Fibroblast of skin of scalp (primary cell): Measurements from ENCODE around the gene KIF1B. TPM values are rescaled to one million over a fixed set of nuclear protein-coding genes. Genes with fewer than 3 reads are reported as not detected.

Experiments used
- DNase-seq: peaks from one replicate; pipeline ENCODE4 v3.0.0-alpha.2; 2013
- polyA plus RNA-seq, 2 experiments: library from polyadenylated mRNA; unstranded; fragments of 120-200 nt; gene quantifications; one replicate each; pipeline ENCODE4 v1.2.1, GENCODE V29; 2013; ENCODE audit not compliant: insufficient read length in 2 of 2

The KIF1B gene, protein sequence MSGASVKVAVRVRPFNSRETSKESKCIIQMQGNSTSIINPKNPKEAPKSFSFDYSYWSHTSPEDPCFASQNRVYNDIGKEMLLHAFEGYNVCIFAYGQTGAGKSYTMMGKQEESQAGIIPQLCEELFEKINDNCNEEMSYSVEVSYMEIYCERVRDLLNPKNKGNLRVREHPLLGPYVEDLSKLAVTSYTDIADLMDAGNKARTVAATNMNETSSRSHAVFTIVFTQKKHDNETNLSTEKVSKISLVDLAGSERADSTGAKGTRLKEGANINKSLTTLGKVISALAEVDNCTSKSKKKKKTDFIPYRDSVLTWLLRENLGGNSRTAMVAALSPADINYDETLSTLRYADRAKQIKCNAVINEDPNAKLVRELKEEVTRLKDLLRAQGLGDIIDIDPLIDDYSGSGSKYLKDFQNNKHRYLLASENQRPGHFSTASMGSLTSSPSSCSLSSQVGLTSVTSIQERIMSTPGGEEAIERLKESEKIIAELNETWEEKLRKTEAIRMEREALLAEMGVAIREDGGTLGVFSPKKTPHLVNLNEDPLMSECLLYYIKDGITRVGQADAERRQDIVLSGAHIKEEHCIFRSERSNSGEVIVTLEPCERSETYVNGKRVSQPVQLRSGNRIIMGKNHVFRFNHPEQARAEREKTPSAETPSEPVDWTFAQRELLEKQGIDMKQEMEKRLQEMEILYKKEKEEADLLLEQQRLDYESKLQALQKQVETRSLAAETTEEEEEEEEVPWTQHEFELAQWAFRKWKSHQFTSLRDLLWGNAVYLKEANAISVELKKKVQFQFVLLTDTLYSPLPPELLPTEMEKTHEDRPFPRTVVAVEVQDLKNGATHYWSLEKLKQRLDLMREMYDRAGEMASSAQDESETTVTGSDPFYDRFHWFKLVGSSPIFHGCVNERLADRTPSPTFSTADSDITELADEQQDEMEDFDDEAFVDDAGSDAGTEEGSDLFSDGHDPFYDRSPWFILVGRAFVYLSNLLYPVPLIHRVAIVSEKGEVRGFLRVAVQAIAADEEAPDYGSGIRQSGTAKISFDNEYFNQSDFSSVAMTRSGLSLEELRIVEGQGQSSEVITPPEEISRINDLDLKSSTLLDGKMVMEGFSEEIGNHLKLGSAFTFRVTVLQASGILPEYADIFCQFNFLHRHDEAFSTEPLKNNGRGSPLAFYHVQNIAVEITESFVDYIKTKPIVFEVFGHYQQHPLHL (N-terminal part only)
- polyA plus RNA-seq (2013, experiment 1 of 2; ENCODE audit: insufficient read length): 32.0 TPM
- polyA plus RNA-seq (2013, experiment 2 of 2; ENCODE audit: insufficient read length): 37.7 TPM

DNA sequence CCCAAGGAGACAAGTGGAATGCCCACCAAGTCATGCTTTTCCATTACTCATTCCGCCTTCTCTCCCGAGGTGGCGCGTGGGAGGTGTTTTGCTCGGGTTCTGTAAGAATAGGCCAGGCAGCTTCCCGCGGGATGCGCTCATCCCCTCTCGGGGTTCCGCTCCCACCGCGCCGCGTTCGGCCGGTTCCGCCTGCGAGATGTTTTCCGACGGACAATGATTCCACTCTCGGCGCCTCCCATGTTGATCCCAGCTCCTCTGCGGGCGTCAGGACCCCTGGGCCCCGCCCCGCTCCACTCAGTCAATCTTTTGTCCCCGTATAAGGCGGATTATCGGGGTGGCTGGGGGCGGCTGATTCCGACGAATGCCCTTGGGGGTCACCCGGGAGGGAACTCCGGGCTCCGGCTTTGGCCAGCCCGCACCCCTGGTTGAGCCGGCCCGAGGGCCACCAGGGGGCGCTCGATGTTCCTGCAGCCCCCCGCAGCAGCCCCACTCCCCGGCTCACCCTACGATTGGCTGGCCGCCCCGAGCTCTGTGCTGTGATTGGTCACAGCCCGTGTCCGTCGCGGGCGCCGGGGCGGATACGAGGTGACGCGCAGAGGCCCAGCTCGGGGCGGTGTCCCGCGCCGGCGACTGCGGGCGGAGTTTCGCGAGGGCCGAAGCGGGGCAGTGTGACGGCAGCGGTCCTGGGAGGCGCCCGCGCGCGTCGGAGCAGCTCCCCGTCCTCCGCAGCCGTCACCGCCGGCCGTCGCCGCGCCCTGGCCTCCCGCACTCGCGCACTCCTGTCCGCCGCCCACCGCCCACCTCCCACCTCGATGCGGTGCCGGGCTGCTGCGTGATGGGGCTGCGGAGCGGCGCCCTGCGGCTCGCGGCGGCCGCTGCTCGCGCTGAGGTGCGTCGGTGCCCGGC, at the start of gene KIF1B:
TSS of gene KIF1B (plus strand) at position 666 of the 906 bp plus-strand sequence. CDS start 21,759 bp downstream, outside the sequence.
- peak; percentile 99 for DNase-seq

DNA sequence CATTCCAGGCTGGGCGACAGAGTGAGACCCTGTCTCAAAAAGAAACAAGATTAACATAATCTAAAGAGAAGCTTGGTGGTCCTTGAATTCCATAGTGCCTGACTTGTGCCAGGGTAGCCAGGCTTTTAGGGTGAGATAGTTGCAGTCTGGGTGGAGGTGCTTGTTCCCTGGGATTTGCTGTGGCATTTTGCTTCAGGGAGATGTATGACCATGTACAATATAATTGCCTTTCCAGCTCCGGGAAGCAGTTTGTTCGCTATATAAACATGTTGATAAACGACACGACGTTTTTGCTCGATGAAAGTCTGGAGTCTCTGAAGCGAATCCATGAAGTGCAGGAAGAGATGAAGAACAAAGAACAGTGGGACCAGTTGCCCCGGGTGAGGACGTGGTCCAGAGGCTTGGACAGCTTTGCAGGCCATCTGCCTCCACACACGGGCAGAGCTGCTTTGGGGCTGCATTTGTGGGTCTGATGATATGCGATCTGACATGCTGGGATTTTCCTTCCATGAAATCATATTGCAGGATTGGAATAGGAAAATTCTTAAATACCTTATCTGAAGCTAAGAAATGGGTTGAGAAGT, 49.4 kb upstream of the KIF1B start:
- DNase-seq: no peak

DNA sequence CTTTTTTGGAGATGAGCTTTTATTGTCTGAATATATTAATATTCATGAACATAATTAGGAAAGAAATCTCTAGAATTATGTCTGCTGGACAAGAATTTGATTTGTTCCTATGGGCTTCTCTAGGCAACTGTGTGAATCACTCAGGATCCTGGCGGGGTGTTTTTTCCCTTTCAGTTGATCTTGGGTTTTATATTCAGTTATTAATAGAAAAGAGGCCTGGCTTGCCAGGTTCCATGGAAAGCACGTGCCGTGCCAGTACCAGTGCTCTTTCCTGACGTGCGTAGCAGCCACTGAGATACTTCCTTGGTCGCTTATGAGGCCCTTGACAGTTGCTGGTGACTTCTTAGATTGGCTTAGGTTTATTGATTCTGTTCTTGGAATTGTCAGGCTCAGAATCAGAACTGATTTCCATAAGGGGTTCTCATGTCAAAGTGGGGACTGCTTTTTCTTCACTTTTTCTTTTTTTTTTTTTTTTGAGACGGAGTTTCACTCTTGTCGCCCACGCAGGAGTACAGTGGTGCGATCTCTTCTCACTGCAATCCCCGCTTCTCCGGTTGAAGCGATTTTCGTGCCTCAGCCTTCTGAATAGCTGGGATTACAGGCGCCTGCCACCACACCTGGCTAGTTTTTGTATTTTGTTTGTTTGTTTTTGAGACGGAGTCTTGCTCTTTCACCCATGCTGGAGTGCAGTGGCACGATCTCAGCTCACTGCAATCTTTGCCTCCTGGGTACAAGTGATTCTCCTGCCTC, 48.7 kb upstream of the KIF1B start:
- no peak for DNase-seq

- no peak for DNase-seq
Measured at GRCh38 chr1:10168912-10169514, 41.4 kb upstream of the KIF1B start.

DNA sequence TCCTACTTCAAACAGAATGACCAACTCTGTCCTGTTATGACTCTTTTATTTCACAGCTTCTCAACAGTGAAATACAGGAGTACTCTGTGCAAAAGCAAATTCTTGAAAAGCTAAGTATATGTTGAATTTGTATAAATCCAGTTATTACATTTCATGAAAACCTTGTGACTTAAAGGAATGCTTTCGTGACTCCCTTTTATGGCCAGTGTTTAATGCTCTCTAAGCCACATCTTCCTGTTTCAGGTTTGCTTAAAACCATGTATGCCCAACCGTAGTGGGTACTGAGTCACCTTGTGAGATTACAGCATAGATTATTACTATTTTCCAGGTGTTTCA, 40.2 kb upstream of the KIF1B start:
- DNase-seq: no peak

DNA sequence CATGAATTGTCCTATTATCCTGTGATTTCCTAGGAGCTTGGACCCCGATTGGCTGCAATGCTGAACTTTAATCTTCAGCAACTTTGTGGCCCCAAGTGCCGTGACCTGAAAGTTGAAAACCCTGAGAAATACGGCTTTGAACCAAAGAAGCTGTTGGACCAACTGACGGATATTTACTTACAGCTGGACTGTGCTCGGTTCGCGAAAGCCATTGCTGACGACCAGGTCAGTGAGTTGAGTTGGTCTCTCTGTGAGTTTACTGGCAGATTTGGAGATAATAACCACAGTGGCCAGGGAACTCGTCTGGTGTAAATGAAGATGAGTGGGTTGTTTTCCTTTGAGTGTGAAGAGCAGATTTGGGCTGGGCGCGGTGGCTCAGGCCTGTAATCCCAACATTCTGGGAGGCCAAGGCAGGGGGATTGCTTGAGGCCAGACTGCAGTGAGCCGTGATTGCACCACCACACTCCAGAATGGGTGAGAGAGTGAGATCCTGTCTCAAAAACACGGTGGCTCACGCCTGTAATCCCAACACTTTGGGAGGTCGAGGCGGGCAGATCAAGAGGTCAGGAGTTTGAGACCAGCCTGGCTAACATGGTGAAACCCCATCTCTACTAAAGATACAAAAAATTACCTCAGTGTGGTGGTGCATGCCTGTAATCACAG, 39.1 kb upstream of the KIF1B start:
- DNase-seq: no peak

GRCh38 chr1:10171995-10172669, 38.2 kb upstream of the KIF1B start:
- no peak for DNase-seq

GRCh38 chr1:10173582-10173981, 36.8 kb upstream of the KIF1B start:
- DNase-seq: no peak

- DNase-seq: no peak
Measured at GRCh38 chr1:10177876-10178275, 32.5 kb upstream of the KIF1B start.

DNA sequence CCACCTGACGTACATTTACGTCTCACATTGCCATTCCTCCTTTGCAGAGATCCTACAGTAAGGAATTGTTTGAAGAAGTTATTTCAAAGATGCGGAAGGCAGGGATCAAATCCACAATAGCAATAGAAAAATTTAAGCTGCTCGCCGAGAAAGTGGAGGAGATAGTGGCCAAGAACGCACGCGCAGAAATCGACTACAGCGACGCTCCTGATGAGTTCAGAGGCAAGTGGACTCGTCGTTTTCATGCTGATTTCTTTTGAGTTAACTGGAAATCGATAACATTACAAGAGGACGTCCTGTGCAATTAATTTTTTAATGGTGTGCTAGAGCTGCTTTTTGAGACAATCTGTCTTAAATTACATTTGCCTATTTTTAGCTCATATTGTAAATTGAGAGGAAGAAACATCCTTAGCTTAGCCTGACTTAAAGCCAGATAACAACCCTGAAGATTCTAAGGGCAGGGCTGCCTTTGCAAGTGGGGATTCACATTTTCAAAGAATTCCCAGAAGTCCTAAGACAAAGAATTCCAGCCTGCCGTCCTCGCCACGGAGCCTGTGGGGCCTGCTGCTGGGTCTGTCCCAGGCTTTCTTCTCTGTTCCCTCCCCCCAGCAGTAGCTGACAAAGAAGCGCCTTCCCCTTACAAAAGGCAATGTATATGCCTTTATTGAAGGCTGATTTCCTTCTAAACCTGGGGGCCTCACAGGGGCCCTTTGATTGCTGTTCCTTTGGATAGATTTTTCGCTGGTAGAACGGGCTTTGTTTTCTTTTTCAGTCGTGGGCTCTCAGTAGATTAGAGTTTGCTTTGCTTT, 31.6 kb upstream of the KIF1B start:
- peak; percentile 74 for DNase-seq

DNA sequence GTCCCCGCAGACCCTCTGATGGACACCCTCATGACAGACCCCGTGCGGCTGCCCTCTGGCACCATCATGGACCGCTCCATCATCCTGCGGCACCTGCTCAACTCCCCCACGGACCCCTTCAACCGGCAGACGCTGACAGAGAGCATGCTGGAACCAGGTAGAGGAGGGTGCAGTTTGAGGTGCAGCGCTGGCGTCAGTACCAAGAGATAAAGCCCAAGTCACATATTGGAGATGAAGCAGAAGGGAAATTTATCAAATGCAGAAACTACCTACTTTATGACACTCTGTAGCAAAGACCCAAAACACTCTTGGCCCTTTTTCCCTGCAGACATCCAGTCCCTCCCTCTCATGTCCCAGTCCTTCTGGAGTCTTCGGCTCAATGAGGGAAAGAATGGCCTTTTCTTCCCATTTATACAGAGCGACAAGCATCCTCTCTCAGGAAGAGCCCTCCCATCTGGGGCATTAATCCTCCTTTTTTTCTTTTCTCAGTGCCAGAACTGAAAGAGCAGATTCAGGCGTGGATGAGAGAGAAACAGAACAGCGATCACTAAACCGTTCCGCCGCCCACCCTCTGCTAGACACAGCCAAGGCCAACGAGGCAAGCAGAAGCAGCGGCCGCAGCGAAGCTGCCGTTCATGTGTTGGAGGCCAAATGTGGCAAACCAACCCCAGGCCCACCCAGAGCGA, 30.8 kb upstream of the KIF1B start:
- no peak for DNase-seq

DNA sequence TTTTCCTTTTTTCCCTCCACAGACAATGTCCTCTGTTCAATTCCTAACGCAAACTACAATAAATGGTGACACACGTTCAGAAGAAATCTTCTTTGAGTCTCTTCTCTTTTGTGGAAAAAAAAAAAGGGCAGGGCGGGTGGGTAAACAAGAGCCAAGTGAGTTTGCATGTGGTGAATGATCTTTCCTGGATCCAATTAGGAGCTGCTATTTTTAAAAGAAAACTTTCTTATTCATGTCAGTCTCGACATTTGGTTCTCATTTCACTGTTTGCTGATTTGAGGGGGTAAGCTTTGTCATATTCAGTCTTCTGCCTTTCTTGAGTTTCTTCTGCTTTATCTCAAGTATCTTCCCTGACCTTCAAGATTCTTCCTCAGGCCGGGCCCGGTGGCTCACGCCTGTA, 29.2 kb upstream of the KIF1B start:
- peak; percentile 77 for DNase-seq

- DNase-seq: no peak
Measured at GRCh38 chr1:10185759-10186158, 24.6 kb upstream of the KIF1B start.

DNA sequence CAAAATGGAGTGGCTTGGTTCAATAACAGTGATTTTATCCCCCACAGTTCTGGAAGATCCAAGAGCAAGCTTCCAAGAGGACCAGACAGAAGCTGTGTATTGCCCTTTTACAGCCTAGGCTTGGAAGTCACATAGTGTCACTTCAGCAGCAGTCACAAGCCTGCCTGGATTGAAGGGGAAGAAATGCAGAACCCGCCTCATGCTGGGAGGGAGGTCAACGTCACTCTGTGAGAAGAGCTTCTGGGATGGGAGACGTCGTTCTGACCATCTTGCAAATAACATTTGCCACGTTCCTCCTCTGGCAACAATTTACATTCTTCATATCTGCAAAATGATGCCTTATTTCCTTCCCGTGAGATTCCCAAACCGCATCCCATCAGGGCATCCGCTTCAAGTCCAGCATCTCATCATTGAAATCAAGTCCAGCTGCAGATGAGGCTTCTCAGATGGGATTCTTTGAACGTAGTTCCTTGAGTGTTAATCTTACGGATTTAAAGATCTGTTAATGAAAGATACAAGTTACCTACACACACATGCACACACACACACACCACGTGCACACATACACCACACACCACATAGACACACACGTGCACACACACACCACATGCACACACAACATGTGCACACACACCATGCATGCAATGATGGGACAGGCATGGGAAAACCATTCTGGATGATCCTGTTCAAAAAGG, 23.9 kb upstream of the KIF1B start:
- DNase-seq: peak; percentile 87

DNA sequence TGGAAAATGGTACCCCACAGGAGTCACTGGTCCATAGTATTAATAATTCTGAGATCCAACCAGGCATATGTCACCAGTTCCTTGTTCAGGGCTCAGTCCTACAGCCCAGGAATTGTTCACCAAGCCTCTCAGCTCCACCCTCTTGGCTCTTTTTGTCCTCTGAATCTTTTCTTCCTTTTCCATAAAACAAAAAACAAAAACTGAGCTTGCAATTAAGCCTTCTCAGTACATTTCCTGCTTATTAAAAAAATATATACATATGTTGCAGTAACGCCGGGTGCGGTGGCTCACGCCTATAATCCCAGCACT, 23.4 kb upstream of the KIF1B start:
- no peak for DNase-seq

GRCh38 chr1:10188133-10188650, 22.2 kb upstream of the KIF1B start:
- DNase-seq: no peak

DNA sequence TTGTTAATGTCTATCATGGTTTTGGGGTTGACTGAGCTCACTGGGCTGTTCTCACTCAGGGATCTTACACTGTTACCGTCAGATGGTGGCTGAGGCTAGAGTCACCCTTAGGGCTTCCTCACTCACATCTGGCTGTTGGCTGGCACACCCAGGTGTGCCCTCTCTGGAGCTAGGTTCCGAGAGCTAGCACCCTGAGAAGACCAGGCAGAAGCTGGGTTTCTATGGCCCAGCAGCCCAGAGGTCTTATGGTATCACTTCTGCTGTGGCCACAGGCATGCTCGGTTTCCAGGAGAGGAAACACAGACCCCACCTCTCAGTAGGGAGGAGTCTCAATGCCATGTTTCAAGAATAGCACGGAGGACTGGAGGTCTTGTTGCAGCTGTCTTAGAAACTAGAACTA, 20.7 kb upstream of the KIF1B start:
- DNase-seq: no peak
